Hindlimb muscle (tissue), 1 donor: ENCODE data around the gene PRR4. TPM values are rescaled to one million over a fixed set of nuclear protein-coding genes. Genes with fewer than 3 reads are reported as not detected.

ENCODE experiments used
- DNase-seq: peaks from one replicate; pipeline ENCODE4 v3.0.0-alpha.2; 2013
- polyA plus RNA-seq: library from polyadenylated mRNA; unstranded; fragments of 120-200 nt; gene quantifications from one replicate; pipeline ENCODE4 v1.2.1, GENCODE V29; 2013; ENCODE audit not compliant: insufficient read length

Gene PRR4
- 4.1 TPM for polyA plus RNA-seq

DNA sequence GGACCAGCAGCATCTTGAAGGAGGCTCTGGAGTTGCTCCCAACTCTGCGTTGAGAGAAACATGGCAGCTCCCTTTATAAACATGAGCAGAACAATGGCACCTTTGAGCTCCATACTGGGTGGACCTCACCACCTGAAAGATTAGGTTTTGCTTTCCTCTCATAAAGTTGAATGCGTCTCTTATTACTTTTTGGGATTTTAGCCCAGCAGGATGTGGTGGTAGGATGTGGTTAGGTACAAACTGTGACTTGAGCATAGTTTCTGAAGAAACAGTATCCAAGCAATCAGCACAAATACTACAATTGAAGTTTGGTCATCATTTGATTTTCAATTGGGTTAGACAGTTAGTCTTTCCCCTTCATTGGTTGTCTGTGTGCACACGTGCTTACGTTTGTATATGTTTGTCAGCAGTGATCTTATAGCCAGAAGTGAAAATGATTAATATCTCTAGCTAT lies at the start of gene PRR4:
TSS of gene PRR4 (minus strand) at position 51 of the 454 bp plus-strand sequence. CDS start at position 13, 38 bp downstream.
- DNase-seq: no peak

DNA sequence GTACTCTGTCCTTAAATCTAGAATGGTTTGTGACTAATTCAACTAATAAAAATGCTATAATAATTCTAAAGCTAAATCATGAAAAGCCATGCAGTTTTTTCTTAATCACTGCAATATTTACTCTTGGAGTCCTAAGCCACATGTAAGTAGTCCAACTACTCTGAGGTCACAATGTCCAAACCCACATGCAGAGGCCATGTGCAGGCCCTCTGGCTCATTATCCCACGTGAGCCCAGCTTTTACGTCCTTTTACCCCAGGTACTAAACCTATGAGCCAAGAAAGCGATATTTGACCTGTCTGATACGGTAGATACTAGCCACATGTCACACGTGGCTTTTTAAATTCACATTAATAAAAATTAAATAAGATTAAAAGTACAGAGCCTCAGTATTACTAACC lies 47.6 kb upstream of the PRR4 start:
- no peak for DNase-seq

- DNase-seq: no peak
Observed at GRCh38 chr12:10891937-10892336, 42.7 kb upstream of the PRR4 start.

GRCh38 chr12:10889226-10889625 lies 40.0 kb upstream of the PRR4 start:
- no peak for DNase-seq

GRCh38 chr12:10884086-10884725 lies 34.9 kb upstream of the PRR4 start, which contains the start of gene PRH1:
Gene PRH1, minus strand, starts transcription at chr12:10884255. Its CDS starts 38 bp downstream, at chr12:10884217.
- no peak for DNase-seq

DNA sequence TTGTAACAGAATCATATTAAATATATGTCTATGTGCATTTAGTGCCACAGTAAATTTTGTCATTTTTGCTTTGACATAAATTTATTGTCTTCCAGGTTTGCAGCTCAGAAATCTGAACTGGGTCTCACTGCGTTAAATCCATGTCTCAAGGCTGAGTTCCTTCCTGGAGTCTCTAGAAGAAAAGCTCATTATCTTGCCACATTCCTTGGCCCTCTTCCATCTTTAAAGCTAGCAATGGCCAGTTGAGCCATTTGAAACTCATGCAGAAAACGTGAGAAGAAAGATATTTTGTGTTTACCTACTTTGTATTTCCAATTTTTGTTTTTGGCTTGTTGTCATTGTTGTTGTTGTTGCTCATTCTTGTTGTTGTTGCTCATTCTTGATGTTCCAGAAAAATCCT lies 24.1 kb upstream of the PRR4 start:
- no peak for DNase-seq

DNA sequence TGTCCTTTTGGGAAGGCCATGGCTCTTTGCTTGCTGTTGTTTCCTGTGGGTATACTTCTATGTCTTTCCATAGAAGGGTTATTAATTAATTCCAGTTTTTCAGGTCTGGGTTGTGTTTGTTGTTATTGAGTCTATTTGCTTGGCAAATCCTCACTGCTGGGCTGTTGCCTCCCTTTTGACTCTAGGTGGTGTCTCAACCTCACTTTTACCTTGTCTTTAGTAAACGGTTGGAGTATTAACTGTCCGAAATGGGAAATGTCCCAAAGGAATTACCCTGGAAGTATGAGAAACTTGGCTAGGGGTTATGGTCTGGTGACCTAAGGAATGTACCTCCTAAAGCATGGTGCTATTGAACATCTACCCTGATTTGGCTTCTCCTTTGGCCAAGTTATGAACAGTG lies 18.1 kb upstream of the PRR4 start:
- no peak for DNase-seq

DNA sequence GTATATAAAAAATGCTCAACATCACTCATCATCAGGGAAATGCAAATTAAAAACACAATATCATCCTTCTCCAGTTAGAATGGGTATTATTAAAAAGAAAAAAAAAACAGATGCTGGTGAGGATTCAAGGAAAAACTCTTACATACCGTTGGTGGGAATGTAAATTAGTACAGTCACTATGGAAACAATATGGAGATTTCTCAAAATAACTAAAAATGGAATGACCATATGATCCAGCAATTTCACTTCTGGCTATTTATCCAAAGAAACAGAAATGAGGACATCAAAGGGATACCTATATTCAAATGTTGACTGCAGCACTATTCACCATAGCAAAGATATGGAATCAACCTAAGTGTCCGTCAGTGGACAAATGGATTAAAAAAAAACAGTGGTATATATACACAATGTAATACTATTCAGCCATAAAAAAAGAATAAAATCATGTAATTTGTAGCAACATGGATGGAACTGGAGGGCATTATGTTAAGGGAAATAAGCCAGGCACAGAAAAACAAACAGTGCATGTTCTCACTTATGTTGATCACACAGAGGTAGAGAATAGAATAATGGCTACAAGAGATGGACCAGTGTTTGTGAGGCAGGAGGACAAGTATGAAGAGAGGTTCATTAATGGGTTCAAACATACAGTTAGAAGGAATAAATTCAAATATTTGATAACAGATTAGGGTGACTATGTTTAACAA lies 14.4 kb upstream of the PRR4 start:
- DNase-seq: no peak

DNA sequence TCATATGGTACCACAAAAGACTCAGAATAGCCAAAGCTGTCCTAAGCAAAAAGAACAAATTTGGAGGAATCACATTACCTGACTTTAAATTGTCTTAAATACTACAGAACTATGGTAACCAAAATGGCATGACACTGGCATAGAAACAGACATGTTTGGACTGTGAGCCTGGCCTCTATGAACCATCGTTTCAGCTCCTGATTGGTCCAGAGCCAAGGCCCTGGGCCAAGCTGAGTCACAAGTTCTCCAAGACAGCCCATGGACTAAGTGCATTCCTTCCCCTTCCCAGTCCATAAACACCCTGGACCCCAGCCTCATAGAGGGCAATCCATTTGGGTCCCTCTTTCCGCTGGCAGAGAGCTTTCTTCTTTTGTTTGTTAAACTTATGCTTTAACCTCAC lies 12.1 kb upstream of the PRR4 start:
- no peak for DNase-seq

DNA sequence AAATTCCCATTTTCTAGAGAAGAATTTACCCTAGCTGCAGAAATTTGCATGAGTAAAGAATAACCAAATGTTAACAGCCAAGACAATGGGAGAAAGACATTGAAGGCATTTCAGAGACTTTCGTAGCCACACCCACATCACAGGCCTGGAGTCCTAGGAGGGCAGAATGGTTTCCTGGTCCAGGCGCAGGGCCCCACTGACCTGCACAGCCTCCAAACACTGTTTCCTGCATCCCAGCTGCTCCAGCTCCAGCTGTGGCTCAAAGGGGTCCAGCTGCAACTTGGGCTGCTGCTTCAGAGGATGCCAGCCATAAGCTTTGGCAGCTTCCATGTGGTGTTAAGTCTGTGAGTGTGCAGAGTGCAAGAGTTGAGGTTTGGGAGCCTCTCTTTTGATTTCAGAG lies 6.5 kb upstream of the PRR4 start:
- no peak for DNase-seq

GRCh38 chr12:10853776-10854175 lies 4.5 kb upstream of the PRR4 start:
- no peak for DNase-seq

- DNase-seq: no peak
Observed at GRCh38 chr12:10851243-10851858, 2.1 kb upstream of the PRR4 start.

DNA sequence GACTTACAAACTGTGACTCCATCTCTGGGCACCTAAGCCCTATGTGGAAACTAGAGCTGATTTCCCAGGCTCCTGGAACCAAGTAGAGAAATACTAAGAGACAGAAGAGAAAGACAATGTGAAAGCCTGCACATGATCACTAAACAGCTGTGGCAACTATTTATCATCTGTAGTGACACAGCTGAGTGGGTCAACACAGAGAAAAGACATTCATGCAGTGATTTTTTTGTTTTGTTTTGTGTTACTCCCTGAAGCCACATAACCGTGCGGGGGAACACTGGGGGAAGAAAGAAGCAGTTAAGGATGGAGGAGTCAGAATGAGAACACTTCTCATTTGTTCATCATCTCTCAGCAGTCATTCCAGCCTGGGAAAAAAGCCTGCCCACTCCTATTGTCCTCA lies 1.5 kb downstream of the PRR4 start:
- DNase-seq: no peak

- no peak for DNase-seq
Observed at GRCh38 chr12:10842862-10843261, 6.4 kb downstream of the PRR4 start.

GRCh38 chr12:10838461-10838860 lies 10.8 kb downstream of the PRR4 start:
- no peak for DNase-seq

DNA sequence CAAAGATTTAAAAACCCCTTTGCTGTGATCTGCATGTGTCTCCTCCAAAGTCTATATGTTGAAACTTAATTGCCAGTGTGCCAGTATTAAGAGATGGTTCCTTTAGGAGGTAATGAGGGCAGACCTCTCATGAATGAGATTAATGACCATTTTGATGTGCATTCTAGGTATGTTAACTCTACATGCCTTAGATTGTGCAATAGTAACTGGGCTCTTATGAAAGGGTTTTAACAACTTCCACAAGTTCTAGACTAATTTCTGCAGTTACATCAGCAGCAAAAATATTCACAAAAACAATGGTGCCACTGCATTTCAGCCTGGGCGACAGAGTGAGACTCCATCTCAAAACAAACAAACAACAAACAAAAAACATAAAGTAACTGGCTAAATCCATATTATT lies 19.3 kb downstream of the PRR4 start:
- DNase-seq: no peak

- no peak for DNase-seq
Observed at GRCh38 chr12:10826258-10826657, 23.0 kb downstream of the PRR4 start, which contains the start of gene TAS2R10. Gene TAS2R10, minus strand, starts transcription at chr12:10826358. Its CDS starts 89 bp downstream, at chr12:10826269.

GRCh38 chr12:10824957-10825356 lies 24.3 kb downstream of the PRR4 start:
- DNase-seq: no peak

DNA sequence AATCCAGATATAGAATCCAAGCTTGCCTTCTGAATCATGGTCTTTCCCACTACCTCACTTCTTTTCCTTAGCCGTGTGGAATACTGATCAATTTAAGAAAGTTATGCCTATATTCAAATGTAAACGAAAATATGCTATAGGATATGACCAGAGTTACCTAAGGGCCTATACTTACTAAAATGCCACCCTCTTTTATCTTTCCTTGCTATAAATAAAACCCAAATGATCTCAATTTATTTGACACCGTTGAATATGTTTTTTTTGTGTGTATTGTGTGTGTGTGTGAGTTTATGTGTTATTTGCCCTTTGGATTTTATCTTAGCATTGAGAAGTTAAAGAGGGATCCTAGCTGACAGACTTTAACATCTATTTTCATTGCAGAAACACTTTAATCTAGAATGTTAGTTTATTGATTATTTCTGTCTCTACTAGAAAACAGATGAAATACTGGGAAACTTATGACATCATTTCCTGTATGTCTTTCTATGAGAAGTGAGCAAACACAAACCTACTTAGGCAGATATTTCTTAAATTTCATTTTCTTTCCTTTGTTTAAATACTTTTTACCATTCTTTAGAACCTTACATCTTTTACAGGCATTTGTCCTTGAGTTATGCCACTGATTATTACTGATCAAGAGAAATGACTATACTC lies 37.3 kb downstream of the PRR4 start:
- DNase-seq: no peak

- no peak for DNase-seq
Observed at GRCh38 chr12:10810068-10810467, 39.2 kb downstream of the PRR4 start, which contains the start of gene TAS2R9. Gene TAS2R9, minus strand, starts transcription at chr12:10810168. Its CDS starts 93 bp downstream, at chr12:10810075.

GRCh38 chr12:10807186-10807585 lies 42.1 kb downstream of the PRR4 start, which contains the start of gene TAS2R8:
Gene TAS2R8, minus strand, starts transcription at chr12:10807286. Its CDS starts 306 bp downstream, at chr12:10806980.
- DNase-seq: no peak

DNA sequence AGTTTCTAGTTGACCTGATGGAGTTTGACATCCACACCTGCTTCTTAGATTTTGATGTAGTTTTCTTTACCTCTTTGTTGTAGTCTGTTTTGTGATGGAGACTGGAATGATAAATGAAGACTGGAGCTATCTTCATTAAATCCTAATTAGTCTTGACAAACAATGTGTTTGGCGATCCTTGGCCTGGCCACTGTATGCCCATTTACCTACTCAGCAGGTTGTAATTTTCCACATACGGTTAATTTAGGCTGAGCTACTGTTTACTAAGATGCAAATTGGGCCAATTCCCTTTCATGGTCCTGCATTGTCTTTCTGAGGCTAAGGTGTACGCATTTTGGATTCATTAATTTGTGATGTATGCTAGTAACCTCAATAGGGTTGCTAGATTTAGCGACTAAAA lies 46.7 kb downstream of the PRR4 start, which contains the start of gene TAS2R7:
TSS of gene TAS2R7 (minus strand) at position 41 of the 400 bp plus-strand sequence. CDS start 57 bp downstream, outside the sequence.
- DNase-seq: no peak

DNA sequence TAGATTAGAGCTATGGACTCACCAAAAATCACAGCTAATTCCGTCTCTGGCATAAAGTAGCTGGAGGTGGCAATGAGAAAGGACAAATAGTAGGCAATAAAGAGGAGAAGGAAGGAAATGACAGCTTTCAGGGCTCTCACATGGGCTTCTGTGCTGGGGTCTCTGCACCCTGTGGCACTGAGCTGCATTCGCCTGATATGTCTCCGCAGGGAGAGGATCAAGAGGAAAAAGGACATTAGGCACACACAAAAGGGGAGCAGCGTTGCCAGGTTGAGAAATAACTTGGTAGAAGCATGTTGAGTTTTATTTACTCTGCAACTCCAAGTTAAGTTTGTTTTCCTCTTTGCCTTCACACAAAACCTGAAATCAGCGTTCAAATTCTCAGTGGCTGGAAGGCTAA lies 47.5 kb downstream of the PRR4 start:
- no peak for DNase-seq
